ENCODE measurements around the gene ADAMTS16.

Gene ADAMTS16

GRCh38 chr5:5288201-5288600, 148.1 kb downstream of the ADAMTS16 start:
- peak; percentile 36 for DNase-seq (ENCODE audit: low read depth)
- H3K4me3 ChIP-seq (ENCODE audit: low read length), result no peak overlapping the region
- TF ChIP-seq CTCF (IDR thresholded peaks at IDR 0.05; ENCODE audit: insufficient read depth, low read depth, low read length, missing control alignments), result no peak

GRCh38 chr5:5289537-5289936, 149.4 kb downstream of the ADAMTS16 start:
- no peak overlapping the region for H3K4me3 ChIP-seq (ENCODE audit: low read length)
- DNase-seq (ENCODE audit: low read depth), result peak; percentile 46
- TF ChIP-seq CTCF (IDR thresholded peaks at IDR 0.05; ENCODE audit: insufficient read depth, low read depth, low read length, missing control alignments), result no peak

GRCh38 chr5:5290674-5291334, 150.7 kb downstream of the ADAMTS16 start:
- no peak overlapping the region for H3K4me3 ChIP-seq (ENCODE audit: low read length)
- TF ChIP-seq CTCF (IDR thresholded peaks at IDR 0.05; ENCODE audit: insufficient read depth, low read depth, low read length, missing control alignments), result no peak
- no peak for DNase-seq (ENCODE audit: low read depth)

DNA sequence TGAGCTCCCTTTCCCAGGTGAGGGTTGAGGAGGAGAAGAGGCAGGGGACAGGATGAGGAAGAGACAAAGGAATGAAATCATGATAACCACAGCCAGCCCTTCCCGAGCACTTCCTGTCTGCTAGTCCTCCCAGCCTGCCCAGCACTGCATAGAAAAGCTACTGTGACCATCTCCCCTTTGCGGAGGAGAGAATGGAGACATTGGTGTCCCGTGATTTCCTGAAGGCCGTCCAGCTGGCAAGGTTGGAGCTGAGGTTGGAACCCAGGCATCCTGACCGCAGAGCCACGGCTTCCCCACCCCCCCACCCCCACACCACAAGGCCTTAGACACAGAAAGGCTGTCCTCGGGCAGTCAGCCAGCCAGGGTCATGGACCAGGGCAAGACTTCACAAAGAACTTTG, 151.2 kb downstream of the ADAMTS16 start:
- TF ChIP-seq CTCF (IDR thresholded peaks at IDR 0.05; ENCODE audit: insufficient read depth, low read depth, low read length, missing control alignments), result no peak
- DNase-seq (ENCODE audit: low read depth), result no peak
- no peak overlapping the region for H3K4me3 ChIP-seq (ENCODE audit: low read length)

DNA sequence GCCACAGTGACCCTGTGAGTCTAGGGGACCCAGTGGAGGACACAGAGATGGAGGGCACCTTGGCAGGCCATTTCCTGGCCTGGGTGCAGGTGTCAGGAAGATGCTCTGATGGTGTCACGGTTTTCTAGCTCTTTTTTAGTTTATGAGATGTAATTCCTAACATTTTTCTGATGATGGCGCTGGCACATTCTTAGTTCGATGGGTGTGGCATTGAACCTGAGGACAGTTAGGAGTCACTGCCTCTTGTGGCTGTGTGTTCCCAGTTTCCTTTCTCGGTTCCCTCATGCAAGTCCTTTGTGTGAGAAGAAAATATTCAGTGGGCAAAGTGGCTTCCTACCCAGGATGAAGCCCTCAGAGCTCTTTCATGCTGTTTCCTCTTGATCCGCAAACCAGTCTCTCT, 152.9 kb downstream of the ADAMTS16 start:
- TF ChIP-seq CTCF (IDR thresholded peaks at IDR 0.05; ENCODE audit: insufficient read depth, low read depth, low read length, missing control alignments), result no peak
- DNase-seq (ENCODE audit: low read depth), result no peak
- no peak overlapping the region for H3K4me3 ChIP-seq (ENCODE audit: low read length)

DNA sequence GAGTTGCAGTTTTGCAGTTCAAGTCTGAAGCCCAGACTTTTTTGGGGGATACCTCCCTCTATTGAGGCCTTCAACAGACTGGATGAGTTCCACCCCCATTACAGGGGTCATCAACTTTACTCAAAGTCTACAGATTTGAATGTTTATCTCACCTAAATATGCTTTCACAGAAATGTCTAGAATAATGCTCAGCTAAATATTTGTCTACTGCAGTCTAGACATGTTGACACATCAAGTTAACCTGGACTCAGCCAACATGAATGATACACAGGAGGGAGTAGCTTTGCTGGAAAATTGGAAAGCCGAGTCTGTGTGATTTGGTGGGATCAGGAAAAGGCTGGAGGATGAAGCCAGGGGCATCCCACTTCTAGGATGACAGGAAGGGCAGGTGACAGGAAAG, 154.3 kb downstream of the ADAMTS16 start:
- no peak for DNase-seq (ENCODE audit: low read depth)
- no peak for TF ChIP-seq CTCF (IDR thresholded peaks at IDR 0.05; ENCODE audit: insufficient read depth, low read depth, low read length, missing control alignments)

DNA sequence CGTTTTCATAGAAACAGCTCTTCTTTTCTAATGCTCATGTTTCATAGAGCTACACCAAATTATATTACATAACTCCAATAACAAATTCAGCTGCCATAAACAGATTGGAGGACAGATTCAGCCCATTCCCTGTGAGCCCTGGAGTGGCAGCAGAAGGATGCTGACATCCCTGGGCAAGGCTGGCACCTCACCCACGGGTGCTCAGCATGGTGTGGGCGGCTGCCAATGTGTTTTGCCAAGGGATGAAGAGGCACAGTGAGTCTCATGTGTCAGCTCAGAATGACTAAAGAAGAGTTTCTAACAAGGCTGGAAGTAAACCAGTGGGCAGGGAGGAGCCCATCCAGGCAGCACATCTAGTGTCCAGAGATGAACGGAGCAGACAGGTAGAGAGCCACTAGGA, 155.2 kb downstream of the ADAMTS16 start:
- DNase-seq (ENCODE audit: low read depth), result no peak
- H3K4me3 ChIP-seq (ENCODE audit: low read length), result no peak overlapping the region
- no peak for TF ChIP-seq CTCF (IDR thresholded peaks at IDR 0.05; ENCODE audit: insufficient read depth, low read depth, low read length, missing control alignments)

More for the DNA sequence above, 154.3 kb downstream of the ADAMTS16 start:
- no peak overlapping the region for H3K4me3 ChIP-seq (ENCODE audit: low read length)
